ENCODE measurements around the gene PTPN6.

Gene PTPN6

GRCh38 chr12:6996040-6996441, 44.9 kb downstream of the PTPN6 start:
- Histone ChIP-seq H3K27me3 (ENCODE audit: low read depth) (no peaks in the 10 kb centered on the region), H3K9me3 (no peaks in the 10 kb centered on the region), H3K4me3 (no peak overlapping the region), H3K36me3 (replicated peaks) (peaks cover 13% of the 10 kb centered on the region), H3K4me1 (no peaks in the 10 kb centered on the region)
- DNase-seq (ENCODE audit: low spot score in 2 of 2) = no peak
- in situ Hi-C loops (cut with MboI; ENCODE audit: low sequenced_read_pairs) = no loop called here

GRCh38 chr12:6998715-6999451, 47.7 kb downstream of the PTPN6 start:
- no peak for DNase-seq (ENCODE audit: low spot score in 2 of 2)
- Histone ChIP-seq H3K4me3 (no peak overlapping the region), H3K4me1 (no peaks in the 10 kb centered on the region), H3K9me3 (no peaks in the 10 kb centered on the region), H3K27me3 (ENCODE audit: low read depth) (no peaks in the 10 kb centered on the region), H3K36me3 (replicated peaks) (peaks cover 10% of the 10 kb centered on the region; the same call in 1 of the 2 replicates)
- in situ Hi-C loops (cut with MboI; ENCODE audit: low sequenced_read_pairs) = no loop called here

- in situ Hi-C loops (cut with MboI; ENCODE audit: low sequenced_read_pairs) = no loop called here
- H3K9me3 ChIP-seq = no peaks in the 10 kb centered on the region
- H3K4me1 ChIP-seq = no peaks in the 10 kb centered on the region
Observed at GRCh38 chr12:7001921-7002591, 50.9 kb downstream of the PTPN6 start.

GRCh38 chr12:7004287-7004803, 53.2 kb downstream of the PTPN6 start:
- Histone ChIP-seq H3K4me1 (no peaks in the 10 kb centered on the region), H3K36me3 (replicated peaks) (peaks cover 7% of the 10 kb centered on the region; the same call in 1 of the 2 replicates), H3K9me3 (no peaks in the 10 kb centered on the region), H3K4me3 (no peak overlapping the region), H3K27me3 (ENCODE audit: low read depth) (no peaks in the 10 kb centered on the region)
- DNase-seq (ENCODE audit: low spot score in 2 of 2) = no peak
- in situ Hi-C loops (cut with MboI; ENCODE audit: low sequenced_read_pairs) = no loop called here

More at GRCh38 chr12:7001921-7002591, 50.9 kb downstream of the PTPN6 start:
- Histone ChIP-seq H3K27me3 (ENCODE audit: low read depth) (no peaks in the 10 kb centered on the region), H3K4me3 (no peak overlapping the region), H3K36me3 (replicated peaks) (peaks cover 10% of the 10 kb centered on the region; the same call in 1 of the 2 replicates)
- no peak for DNase-seq (ENCODE audit: low spot score in 2 of 2)

GRCh38 chr12:7004840-7005239, 53.7 kb downstream of the PTPN6 start:
- in situ Hi-C loops (cut with MboI; ENCODE audit: low sequenced_read_pairs) = no loop called here
- H3K36me3 ChIP-seq (replicated peaks) = peaks cover 7% of the 10 kb centered on the region; the same call in 1 of the 2 replicates
- H3K27me3 ChIP-seq (ENCODE audit: low read depth) = no peaks in the 10 kb centered on the region
- no peaks in the 10 kb centered on the region for H3K4me1 ChIP-seq
- H3K4me3 ChIP-seq = no peak overlapping the region
- no peaks in the 10 kb centered on the region for H3K9me3 ChIP-seq
- no peak for DNase-seq (ENCODE audit: low spot score in 2 of 2)

- H3K36me3 ChIP-seq (replicated peaks) = peaks cover 7% of the 10 kb centered on the region; the same call in 1 of the 2 replicates
- no peaks in the 10 kb centered on the region for H3K9me3 ChIP-seq
- no peaks in the 10 kb centered on the region for H3K4me1 ChIP-seq
- no peak for DNase-seq (ENCODE audit: low spot score in 2 of 2)
- in situ Hi-C loops (cut with MboI; ENCODE audit: low sequenced_read_pairs) = no loop called here
- no peaks in the 10 kb centered on the region for H3K27me3 ChIP-seq (ENCODE audit: low read depth)
- no peak overlapping the region for H3K4me3 ChIP-seq
Observed at GRCh38 chr12:7005311-7005710, 54.2 kb downstream of the PTPN6 start.

GRCh38 chr12:7006639-7007038, 55.5 kb downstream of the PTPN6 start:
- DNase-seq (ENCODE audit: low spot score in 2 of 2) = no peak
- Histone ChIP-seq H3K4me3 (no peak overlapping the region), H3K4me1 (no peaks in the 10 kb centered on the region), H3K9me3 (no peaks in the 10 kb centered on the region), H3K36me3 (replicated peaks) (peaks cover 7% of the 10 kb centered on the region; the same call in 1 of the 2 replicates), H3K27me3 (ENCODE audit: low read depth) (no peaks in the 10 kb centered on the region)
- in situ Hi-C loops (cut with MboI; ENCODE audit: low sequenced_read_pairs) = no loop called here

GRCh38 chr12:7008864-7009263, 57.7 kb downstream of the PTPN6 start:
- in situ Hi-C loops (cut with MboI; ENCODE audit: low sequenced_read_pairs) = no loop called here
- Histone ChIP-seq H3K4me1 (no peaks in the 10 kb centered on the region), H3K4me3 (no peak overlapping the region), H3K27me3 (ENCODE audit: low read depth) (no peaks in the 10 kb centered on the region), H3K9me3 (no peaks in the 10 kb centered on the region), H3K36me3 (replicated peaks) (peaks cover 7% of the 10 kb centered on the region; the same call in 1 of the 2 replicates)
- DNase-seq (ENCODE audit: low spot score in 2 of 2) = no peak

GRCh38 chr12:7009512-7009911, 58.4 kb downstream of the PTPN6 start:
- DNase-seq (ENCODE audit: low spot score in 2 of 2) = no peak
- Histone ChIP-seq H3K9me3 (no peaks in the 10 kb centered on the region), H3K4me1 (no peaks in the 10 kb centered on the region), H3K27me3 (ENCODE audit: low read depth) (no peaks in the 10 kb centered on the region), H3K36me3 (replicated peaks) (peaks cover 7% of the 10 kb centered on the region; the same call in 1 of the 2 replicates), H3K4me3 (no peak overlapping the region)
- in situ Hi-C loops (cut with MboI; ENCODE audit: low sequenced_read_pairs) = no loop called here

Measured in HAP-1 (cell line).